IMR-90 (cell line): ENCODE data around the gene TES. TPM values are rescaled to one million over a fixed set of nuclear protein-coding genes. Genes with fewer than 3 reads are reported as not detected.

Source experiments
- ATAC-seq: fragments of 200-7000 bp; cut with Tn5 transposase; 2 replicates; pipeline ENCODE4 v1.9.1; 2020; ENCODE audit warnings: low read depth, mild to moderate bottlenecking, moderate library complexity
- BruUV-seq: library from RNA; stranded (reverse); fragments of 400-500 nt; replicated peaks from 2 replicates; lab custom pipeline; 2021; lab: Mats Ljungman, UMichigan
- CTCF ChIA-PET: fragments of 300-600 bp; formaldehyde crosslinking; extraction: SDS; loops from one replicate; lab custom pipeline; 2021; ENCODE audit warnings: antibody characterized with exemption; lab: Yijun Ruan, JAX
- POLR2A ChIA-PET: fragments of 300-600 bp; sonication (Branson Sonifier 250); formaldehyde crosslinking; loops from one replicate; lab custom pipeline; 2022; ENCODE audit warnings: antibody characterized with exemption; ENCODE audit not compliant: unreplicated experiment; lab: Charles Lee
- DNase-seq: peaks from one replicate; pipeline ENCODE4 v3.0.0; 2013
- H2AFZ ChIP-seq: replicated peaks from 2 replicates; pipeline ENCODE3; 2013; ENCODE audit warnings: low read length, mild to moderate bottlenecking; ENCODE audit not compliant: poor library complexity
- H2AK5ac ChIP-seq: 2 replicates; pipeline ENCODE4 v1.6.1; 2013; ENCODE audit warnings: low read depth, low read length, inconsistent platforms
- H2AK9ac ChIP-seq: replicated peaks from 2 replicates; pipeline ENCODE3; 2013; ENCODE audit warnings: mild to moderate bottlenecking, low read depth, low read length, moderate library complexity; ENCODE audit not compliant: poor library complexity
- H2BK120ac ChIP-seq: 2 replicates; pipeline ENCODE4 v1.6.1; 2013; ENCODE audit warnings: low read depth, low read length, inconsistent platforms
- H2BK15ac ChIP-seq: 3 replicates; pipeline ENCODE4 v1.6.1; 2013; ENCODE audit warnings: low read depth, low read length, inconsistent platforms
- H2BK20ac ChIP-seq: 2 replicates; pipeline ENCODE4 v1.6.1; 2013; ENCODE audit warnings: low read depth, mild to moderate bottlenecking, inconsistent platforms, low read length, moderate library complexity
- H2BK5ac ChIP-seq: 2 replicates; pipeline ENCODE4 v1.6.1; 2013; ENCODE audit warnings: mild to moderate bottlenecking, low read depth, low read length, inconsistent platforms; ENCODE audit not compliant: poor library complexity, severe bottlenecking
- H3K14ac ChIP-seq: replicated peaks from 2 replicates; pipeline ENCODE4 v1.6.1; 2013; ENCODE audit warnings: low read depth, low read length, inconsistent platforms
- H3K18ac ChIP-seq: 2 replicates; pipeline ENCODE4 v1.6.1; 2013; ENCODE audit warnings: low read depth, low read length, control low read depth
- H3K23ac ChIP-seq: 2 replicates; pipeline ENCODE4 v1.6.1; 2013; ENCODE audit warnings: low read depth, low read length, inconsistent platforms
- H3K27ac ChIP-seq: 2 replicates; pipeline ENCODE4 v1.5.1; 2013; ENCODE audit warnings: mild to moderate bottlenecking, control low read depth, low read length; ENCODE audit not compliant: insufficient read depth
- H3K27me3 ChIP-seq: 2 replicates; pipeline ENCODE4 v1.6.1; 2013; ENCODE audit warnings: low read length; ENCODE audit not compliant: control insufficient read depth, insufficient read depth
- H3K36me3 ChIP-seq: 2 replicates; pipeline ENCODE4 v1.6.1; 2013; ENCODE audit warnings: low read length, mixed read lengths; ENCODE audit not compliant: control insufficient read depth, insufficient read depth
- H3K4ac ChIP-seq: 2 replicates; pipeline ENCODE4 v1.6.1; 2013; ENCODE audit warnings: low read depth, low read length, inconsistent platforms
- H3K4me1 ChIP-seq: 2 replicates; pipeline ENCODE4 v1.6.1; 2013; ENCODE audit warnings: low read length, mixed read lengths; ENCODE audit not compliant: control insufficient read depth, insufficient read depth
- H3K4me2 ChIP-seq: 2 replicates; pipeline ENCODE4 v1.6.1; 2013; ENCODE audit warnings: low read depth, mild to moderate bottlenecking, control low read depth, low read length, moderate library complexity
- H3K4me3 ChIP-seq: 2 replicates; pipeline ENCODE4 v1.5.1; 2013; ENCODE audit warnings: low read depth, mild to moderate bottlenecking, control low read depth, low read length, moderate library complexity; ENCODE audit not compliant: insufficient read depth
- H3K56ac ChIP-seq: 2 replicates; pipeline ENCODE4 v1.6.1; 2013; ENCODE audit warnings: low read length, inconsistent platforms; ENCODE audit not compliant: insufficient read depth; ENCODE audit errors: extremely low read depth
- H3K79me1 ChIP-seq, 2 experiments: 2 replicates each; pipeline ENCODE4 v1.6.1; 2013; ENCODE audit warnings: low read length in 2 of 2, inconsistent platforms in 1 of 2, low read depth in 1 of 2
- H3K9ac ChIP-seq: 2 replicates; pipeline ENCODE4 v1.6.1; 2013; ENCODE audit warnings: low read depth, low read length, control low read depth
- H3K9me1 ChIP-seq: 2 replicates; pipeline ENCODE4 v1.6.1; 2013; ENCODE audit warnings: low read length, inconsistent platforms; ENCODE audit not compliant: insufficient read depth
- H3K9me3 ChIP-seq: 2 replicates; pipeline ENCODE4 v1.6.1; 2013; ENCODE audit warnings: low read length; ENCODE audit not compliant: control insufficient read depth, insufficient read depth
- H4K20me1 ChIP-seq: 2 replicates; pipeline ENCODE4 v1.6.1; 2013; ENCODE audit warnings: low read length, inconsistent platforms; ENCODE audit not compliant: insufficient read depth
- H4K5ac ChIP-seq: 2 replicates; pipeline ENCODE4 v1.6.1; 2013; ENCODE audit warnings: mild to moderate bottlenecking, low read depth, low read length, control low read depth
- H4K8ac ChIP-seq, 2 experiments: 2 replicates each; pipeline ENCODE4 v1.6.1; 2013; ENCODE audit warnings: low read depth in 2 of 2, low read length in 2 of 2, control low read depth in 1 of 2, inconsistent platforms in 1 of 2
- H4K91ac ChIP-seq: 2 replicates; pipeline ENCODE4 v1.6.1; 2013; ENCODE audit warnings: low read depth, low read length, inconsistent platforms; ENCODE audit not compliant: insufficient read depth
- CEBPB ChIP-seq: IDR thresholded peaks from 2 replicates; pipeline ENCODE4 v1.6.1; 2012; ENCODE audit warnings: low read depth, low read length, improper control_type of control experiment
- ELK1 ChIP-seq: fragments of 150-350 bp; IDR thresholded peaks from 2 replicates; pipeline ENCODE4 v1.6.1; 2016; ENCODE audit warnings: low read depth, mild to moderate bottlenecking, low read length, moderate library complexity, borderline replicate concordance
- FOS ChIP-seq: fragments of 150-350 bp; IDR thresholded peaks from 2 replicates; pipeline ENCODE4 v1.6.1; 2016; ENCODE audit warnings: low read depth, low read length
- MXI1 ChIP-seq: IDR thresholded peaks from 2 replicates; pipeline ENCODE4 v1.6.1; 2012; ENCODE audit warnings: low read depth, mild to moderate bottlenecking, low read length, moderate library complexity, borderline replicate concordance
- WGBS, 2 experiments: methylation state at CpG; one replicate each; pipeline versions ENCODE4 v1.1.5 to v1.1.7; 2013; ENCODE audit warnings: missing lambda C conversion rate in 2 of 2; ENCODE audit not compliant: insufficient read length in 1 of 2; ENCODE audit errors: extremely low coverage in 2 of 2; 5-methylcytosine and 5-hydroxymethylcytosine counted together
- dilution Hi-C: fragments of 300-500 bp; cut with HindIII; formaldehyde crosslinking; loops from one replicate; pipeline ENCODE4 v1.14.3; 2018; ENCODE audit warnings: low sequenced_read_pairs; ENCODE audit not compliant: unreplicated experiment
- in situ Hi-C: fragments of 300-500 bp; cut with MboI; formaldehyde crosslinking; loops from 3 replicates; pipeline ENCODE4 v1.14.3; 2019; ENCODE audit warnings: low sequenced_read_pairs, inconsistent platforms, mixed read lengths
- intact Hi-C: fragments of 100-400 bp; cut with micrococcal nuclease; formaldehyde crosslinking; loops from 2 replicates; pipeline ENCODE4 v1.10.0; 2022
- polyA plus RNA-seq, 3 experiments: library from polyadenylated mRNA; depleted of rRNA; stranded (reverse); fragments of >200 nt; gene quantifications; 2 replicates each; pipeline ENCODE4 v1.2.3, GENCODE V29; 2012; ENCODE audit warnings: low replicate concordance in 1 of 3
- total RNA-seq: library from RNA; depleted of rRNA; stranded (reverse); fragments of >200 nt; gene quantifications from 2 replicates; pipeline ENCODE4 v1.2.3, GENCODE V29; 2012
- TF ChIP-seq, protein P1 (sequence below): conservative IDR thresholded peaks from 2 replicates; pipeline ENCODE4 v1.5.1; 2012; ENCODE audit warnings: mild to moderate bottlenecking, low read depth, low read length, improper control_type of control experiment

The TES gene
- total and polyA plus RNA-seq, 2 of the 4 experiments (the other 2 are of a cell fraction), result 54.0 to 83.3 TPM

DNA sequence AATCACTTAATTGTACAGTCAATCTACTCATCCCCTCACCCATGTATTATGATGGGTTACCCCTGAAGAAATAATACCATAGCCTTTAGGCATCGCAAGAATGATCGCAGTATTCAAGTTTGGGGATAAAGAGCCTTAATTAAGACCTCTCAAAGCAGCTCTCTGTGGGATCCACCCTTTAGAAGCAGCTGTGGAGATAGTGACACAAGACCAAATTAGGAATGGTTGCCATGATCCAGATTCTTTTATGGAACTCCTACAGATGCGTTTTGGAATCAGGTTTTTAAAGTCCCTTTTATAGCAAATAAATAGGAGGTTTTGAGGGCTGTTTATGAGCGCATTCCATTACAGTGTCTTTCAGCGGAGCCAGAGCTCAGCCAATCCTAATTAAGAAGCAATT lies 12.2 kb downstream of the TES start:
- ChIA-PET POLR2A (no interaction called here), CTCF (no interaction called here)
- no peak overlapping the region for H2BK120ac ChIP-seq
- no peak overlapping the region for H3K23ac ChIP-seq
- H3K14ac ChIP-seq, result no peak overlapping the region
- no peak overlapping the region for H4K5ac ChIP-seq
- in situ Hi-C loops, result no loop called here
- no peak for DNase-seq
- dilution Hi-C loops, result no loop called here
- no CpG with 5 or more reads among the region's 5 CpGs for WGBS, 2 experiments
- H3K27ac ChIP-seq, result no peak overlapping the region
- H3K4me2 ChIP-seq, result no peak overlapping the region
- no peak overlapping the region for H2BK20ac ChIP-seq
- no peak overlapping the region for H3K4ac ChIP-seq
- peak overlapping the region; percentile 21; the same call in 1 of the 2 replicates for H3K18ac ChIP-seq
- no peak overlapping the region for H2AK5ac ChIP-seq
- H4K20me1 ChIP-seq, result peaks cover 13% of the 10 kb centered on the region; the same call in 1 of the 2 replicates
- H4K91ac ChIP-seq, result no peak overlapping the region
- no peak overlapping the region for H3K9ac ChIP-seq
- intact Hi-C loops, result no loop called here
- H2AFZ ChIP-seq, result no peak overlapping the region
- no peaks in the 10 kb centered on the region for H3K27me3 ChIP-seq
- H2BK5ac ChIP-seq, result no peak overlapping the region
- no peak overlapping the region for H3K56ac ChIP-seq
- no peaks in the 10 kb centered on the region for H3K9me3 ChIP-seq
- no peak overlapping the region for H4K8ac ChIP-seq
- H3K4me1 ChIP-seq, result peaks cover 8% of the 10 kb centered on the region
- H3K9me1 ChIP-seq, result peaks cover 10% of the 10 kb centered on the region; the same call in 1 of the 2 replicates
- no TSS peak for BruUV-seq
- ATAC-seq, result no peak
- H3K4me3 ChIP-seq, result no peak overlapping the region
- no peak overlapping the region for H2AK9ac ChIP-seq
- TF ChIP-seq FOS (no peak), ELK1 (no peak), CEBPB (no peak), MXI1 (no peak)
- TF ChIP-seq, protein P1, sequence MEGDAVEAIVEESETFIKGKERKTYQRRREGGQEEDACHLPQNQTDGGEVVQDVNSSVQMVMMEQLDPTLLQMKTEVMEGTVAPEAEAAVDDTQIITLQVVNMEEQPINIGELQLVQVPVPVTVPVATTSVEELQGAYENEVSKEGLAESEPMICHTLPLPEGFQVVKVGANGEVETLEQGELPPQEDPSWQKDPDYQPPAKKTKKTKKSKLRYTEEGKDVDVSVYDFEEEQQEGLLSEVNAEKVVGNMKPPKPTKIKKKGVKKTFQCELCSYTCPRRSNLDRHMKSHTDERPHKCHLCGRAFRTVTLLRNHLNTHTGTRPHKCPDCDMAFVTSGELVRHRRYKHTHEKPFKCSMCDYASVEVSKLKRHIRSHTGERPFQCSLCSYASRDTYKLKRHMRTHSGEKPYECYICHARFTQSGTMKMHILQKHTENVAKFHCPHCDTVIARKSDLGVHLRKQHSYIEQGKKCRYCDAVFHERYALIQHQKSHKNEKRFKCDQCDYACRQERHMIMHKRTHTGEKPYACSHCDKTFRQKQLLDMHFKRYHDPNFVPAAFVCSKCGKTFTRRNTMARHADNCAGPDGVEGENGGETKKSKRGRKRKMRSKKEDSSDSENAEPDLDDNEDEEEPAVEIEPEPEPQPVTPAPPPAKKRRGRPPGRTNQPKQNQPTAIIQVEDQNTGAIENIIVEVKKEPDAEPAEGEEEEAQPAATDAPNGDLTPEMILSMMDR, result no peak
- H3K79me1 ChIP-seq, result peaks cover 33 to 46% of the 10 kb centered on the region in 2 experiments
- H3K36me3 ChIP-seq, result no peaks in the 10 kb centered on the region
- H2BK15ac ChIP-seq, result 0 out of 3 replicates have a peak overlapping the region, but pooled peaks have one; percentile 7
